Mesothelial cell of epicardium (in vitro differentiated cells): Measurements from ENCODE around the gene MED31. TPM values are rescaled to one million over a fixed set of nuclear protein-coding genes. Genes with fewer than 3 reads are reported as not detected.

Experiments
- DNase-seq, 2 experiments: peaks; one replicate each; pipeline ENCODE4 v3.0.0; 2021; ENCODE audit warnings: low spot score in 2 of 2; ENCODE audit not compliant: unreplicated experiment in 2 of 2
- H3K27ac Mint-ChIP-seq: 2 replicates; pipeline ENCODE4 v1.8.0; 2021; ENCODE audit warnings: mixed read lengths
- H3K27me3 Mint-ChIP-seq: 2 replicates; pipeline ENCODE4 v1.8.0; 2021; ENCODE audit warnings: low read depth, mixed read lengths
- H3K36me3 Mint-ChIP-seq: 2 replicates; pipeline ENCODE4 v1.8.0; 2021; ENCODE audit warnings: mixed read lengths
- H3K4me1 Mint-ChIP-seq: 2 replicates; pipeline ENCODE4 v1.8.0; 2021; ENCODE audit warnings: mixed read lengths
- H3K4me3 Mint-ChIP-seq: 2 replicates; pipeline ENCODE4 v1.8.0; 2021; ENCODE audit warnings: mild to moderate bottlenecking, moderate library complexity, mixed read lengths
- H3K9me3 Mint-ChIP-seq: 2 replicates; pipeline ENCODE4 v1.8.0; 2021; ENCODE audit warnings: mixed read lengths
- CTCF ChIP-seq: fragments of 200-600 bp; sonication (generic); IDR thresholded peaks from one replicate; pipeline ENCODE4 v1.5.0; 2021; ENCODE audit warnings: antibody characterized with exemption; ENCODE audit not compliant: unreplicated experiment
- total RNA-seq: library from RNA; stranded (reverse); gene quantifications from 3 replicates; pipeline ENCODE4 v1.2.1, GENCODE V29; 2021

MED31 gene
- total RNA-seq, 1 donor from 2014 or later: 12.1 TPM

- Mint-ChIP-seq H3K9me3 (no peaks in the 10 kb centered on the region), H3K36me3 (no peaks in the 10 kb centered on the region), H3K4me3 (no peak overlapping the region), H3K27me3 (peaks cover 57% of the 10 kb centered on the region), H3K27ac (no peak overlapping the region), H3K4me1 (no peaks in the 10 kb centered on the region)
- no peak for DNase-seq
- no peak for TF ChIP-seq CTCF
These were observed 30.9 kb upstream of the MED31 start for GRCh38 chr17:6682339-6682738.

- Mint-ChIP-seq H3K36me3 (no peaks in the 10 kb centered on the region), H3K4me1 (no peaks in the 10 kb centered on the region), H3K27ac (no peak overlapping the region), H3K9me3 (no peaks in the 10 kb centered on the region), H3K4me3 (no peak overlapping the region), H3K27me3 (peaks cover 50% of the 10 kb centered on the region)
- no peak for DNase-seq
- TF ChIP-seq CTCF: no peak
These were observed 30.3 kb upstream of the MED31 start for GRCh38 chr17:6681671-6682070.

GRCh38 chr17:6681176-6681575 lies 29.8 kb upstream of the MED31 start:
- Mint-ChIP-seq H3K27me3 (peaks cover 48% of the 10 kb centered on the region), H3K36me3 (no peaks in the 10 kb centered on the region), H3K4me1 (no peaks in the 10 kb centered on the region), H3K27ac (no peak overlapping the region), H3K4me3 (no peak overlapping the region), H3K9me3 (no peaks in the 10 kb centered on the region)
- no peak for TF ChIP-seq CTCF
- DNase-seq: no peak

- Mint-ChIP-seq H3K36me3 (no peaks in the 10 kb centered on the region), H3K27me3 (peaks cover 34% of the 10 kb centered on the region), H3K4me1 (no peaks in the 10 kb centered on the region), H3K9me3 (no peaks in the 10 kb centered on the region), H3K27ac (no peak overlapping the region), H3K4me3 (no peak overlapping the region)
- no peak for DNase-seq
- TF ChIP-seq CTCF: no peak
These were observed 27.8 kb upstream of the MED31 start for GRCh38 chr17:6679241-6679640.

- TF ChIP-seq CTCF: no peak
- Mint-ChIP-seq H3K36me3 (no peaks in the 10 kb centered on the region), H3K9me3 (no peaks in the 10 kb centered on the region), H3K27ac (no peak overlapping the region), H3K4me3 (no peak overlapping the region), H3K27me3 (peaks cover 31% of the 10 kb centered on the region), H3K4me1 (no peaks in the 10 kb centered on the region)
- DNase-seq: no peak
These were observed 26.5 kb upstream of the MED31 start for GRCh38 chr17:6677946-6678345.
